PFSK-1 (cell line): ENCODE data around the gene IGSF21.

ENCODE experiments used
- FOXP2 ChIP-seq: optimal IDR thresholded peaks from 2 replicates; pipeline ENCODE3; 2011; ENCODE audit warnings: borderline replicate concordance, control low read depth, inconsistent platforms; ENCODE audit not compliant: insufficient read depth; ENCODE audit errors: extremely low read length, extremely low read depth
- POLR2AphosphoS5 ChIP-seq: IDR thresholded peaks from 2 replicates; pipeline ENCODE4 v1.6.1; 2012; ENCODE audit warnings: low read depth, mild to moderate bottlenecking, control low read depth, low read length, moderate library complexity
- REST ChIP-seq, 2 experiments: IDR thresholded peaks; 2 replicates each; pipeline versions ENCODE4 v1.6.1 to v1.8.0; 2011 to 2012; ENCODE audit warnings: low read depth in 2 of 2, low read length in 2 of 2, control low read depth in 1 of 2, inconsistent platforms in 1 of 2, mild to moderate bottlenecking in 1 of 2, moderate library complexity in 1 of 2; ENCODE audit not compliant: insufficient read depth in 1 of 2
- SIN3A ChIP-seq: IDR thresholded peaks from 2 replicates; pipeline ENCODE4 v1.6.1; 2012; ENCODE audit warnings: mild to moderate bottlenecking, low read length, moderate library complexity, borderline replicate concordance; ENCODE audit not compliant: insufficient read depth
- TAF1 ChIP-seq: IDR thresholded peaks from 2 replicates; pipeline ENCODE4 v1.6.1; 2012; ENCODE audit warnings: low read length, control low read depth, borderline replicate concordance; ENCODE audit not compliant: insufficient read depth

The IGSF21 gene

DNA sequence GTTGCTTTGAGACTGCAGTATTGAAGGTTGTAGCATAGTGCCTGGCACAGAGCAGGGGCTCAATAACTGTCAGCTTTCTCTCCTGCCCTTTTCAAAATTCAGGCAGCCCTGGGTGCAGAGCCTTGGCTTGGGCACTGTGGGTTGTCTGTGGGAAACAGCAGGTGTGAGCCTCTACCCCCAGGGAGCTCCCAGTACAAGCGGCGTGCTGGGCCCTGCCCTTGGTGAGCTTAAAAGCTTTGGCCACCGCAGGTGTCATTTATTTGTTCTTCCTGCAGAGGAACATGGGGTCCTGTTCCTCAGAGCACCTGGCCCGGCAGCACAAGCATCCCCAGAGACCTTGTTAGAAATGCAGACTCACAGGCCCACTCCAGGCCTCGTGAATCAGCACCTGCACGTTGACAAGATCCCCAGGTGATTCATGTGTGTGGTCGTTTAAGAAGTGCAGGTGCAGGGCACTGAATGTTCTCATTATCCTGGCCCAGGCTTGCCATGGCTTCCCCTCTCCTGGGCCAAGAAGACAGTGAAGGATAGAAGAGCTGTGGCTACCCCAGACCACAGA, 29.9 kb upstream of the IGSF21 start:
- TF ChIP-seq POLR2AphosphoS5 (no peak), TAF1 (no peak), SIN3A (no peak), REST (IDR thresholded peaks at IDR 0.05; ENCODE audit: insufficient read depth in 1 of 2, low read depth in 2 of 2, low read length in 2 of 2) (no peak), FOXP2 (no peak)

DNA sequence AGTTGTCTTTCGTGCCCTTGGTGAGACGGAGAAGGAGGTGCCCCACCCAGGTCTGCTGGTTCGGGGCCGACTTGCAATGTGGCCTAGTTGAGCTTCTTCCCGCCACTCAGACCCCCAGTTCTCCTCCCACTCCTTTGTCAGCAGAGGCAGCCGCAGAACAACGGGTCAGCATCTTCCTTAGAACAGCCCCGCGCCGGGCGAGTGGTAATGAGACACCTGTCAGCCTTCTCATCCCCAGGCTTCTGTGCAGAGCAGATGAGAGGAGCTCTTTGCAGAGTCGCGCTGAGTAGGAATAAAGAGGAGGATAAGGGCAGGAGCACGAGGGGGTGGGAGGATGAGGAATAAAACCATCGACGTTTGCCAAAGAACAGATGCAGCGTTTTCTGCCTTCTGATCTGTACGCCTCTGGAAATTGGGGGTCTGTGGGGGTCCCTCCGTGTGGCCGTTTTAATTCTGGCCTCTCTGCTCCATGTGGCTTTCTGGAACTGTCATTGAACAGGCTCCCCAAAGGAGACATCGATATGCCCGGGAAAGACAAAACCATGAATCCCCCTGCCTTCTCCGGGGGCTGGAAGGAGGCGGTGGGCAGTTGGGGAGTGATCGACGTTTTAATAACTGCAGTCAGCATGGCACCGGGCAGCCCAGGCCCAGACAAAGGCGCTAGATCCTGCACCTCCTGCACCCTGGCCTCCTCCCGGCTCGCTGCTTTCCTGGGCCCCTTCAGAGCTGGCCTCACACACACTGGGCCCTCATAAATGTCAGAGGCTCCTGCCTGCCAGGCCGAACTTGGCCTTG, 27.5 kb upstream of the IGSF21 start:
- TF ChIP-seq POLR2AphosphoS5 (no peak), TAF1 (no peak), REST (IDR thresholded peaks at IDR 0.05; ENCODE audit: insufficient read depth in 1 of 2, low read depth in 2 of 2, low read length in 2 of 2) (no peak), FOXP2 (no peak), SIN3A (no peak)

- no peak for TF ChIP-seq TAF1
- no peak for TF ChIP-seq SIN3A
- TF ChIP-seq POLR2AphosphoS5: no peak
- no peak for TF ChIP-seq REST (IDR thresholded peaks at IDR 0.05; ENCODE audit: insufficient read depth in 1 of 2, low read depth in 2 of 2, low read length in 2 of 2)
- no peak for TF ChIP-seq FOXP2
Observed at GRCh38 chr1:18085387-18086074, 22.1 kb upstream of the IGSF21 start.

DNA sequence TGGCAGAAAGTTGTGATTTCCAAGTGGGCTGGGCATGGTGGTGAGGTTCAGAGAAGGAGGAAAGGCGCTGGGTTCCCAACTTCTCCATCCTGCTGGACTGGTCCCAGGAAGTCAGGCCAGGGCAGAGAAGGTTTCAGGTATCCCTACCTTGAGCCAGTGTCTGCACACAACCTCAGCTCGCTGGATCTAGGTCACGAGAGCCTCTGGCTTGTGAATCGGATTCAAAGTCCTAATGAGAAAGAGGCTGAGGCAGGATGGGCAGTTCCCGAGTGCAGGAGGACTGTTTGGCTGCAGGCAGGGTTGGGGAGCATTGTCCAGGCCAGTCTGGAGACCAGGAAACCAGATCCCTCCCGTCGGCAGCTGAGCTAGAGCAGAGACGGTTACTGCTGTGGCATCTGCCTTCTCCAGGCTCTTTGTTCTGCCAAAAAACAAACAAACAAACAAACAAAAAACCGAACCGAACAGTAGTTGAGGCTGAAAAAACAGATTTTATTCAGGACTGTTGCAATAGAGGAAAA, 19.5 kb upstream of the IGSF21 start:
- TF ChIP-seq FOXP2 (no peak), REST (IDR thresholded peaks at IDR 0.05; ENCODE audit: insufficient read depth in 1 of 2, low read depth in 2 of 2, low read length in 2 of 2) (no peak), TAF1 (no peak), POLR2AphosphoS5 (no peak), SIN3A (no peak)
